ENCODE results near the gene PIK3CG.
A peak's percentile ranks its signal among the peaks of the same experiment; 100 is the strongest.
"Not testable (repeated sequence)": the region's sequence is repeated elsewhere in the genome, so short reads cannot be mapped to it uniquely, and the experiment has no call there.

Gene PIK3CG

GRCh38 chr7:106938803-106939202 lies 73.7 kb downstream of the PIK3CG start:
- no peak for DNase-seq
- no peak for TF ChIP-seq CTCF (IDR thresholded peaks at IDR 0.05; ENCODE audit: low read depth, low read length)
- Histone ChIP-seq H3K36me3 (no peaks in the 10 kb centered on the region), H3K4me1 (peaks cover 9% of the 10 kb centered on the region), H3K9me3 (no peaks in the 10 kb centered on the region), H3K4me3 (ENCODE audit: low read depth, low read length) (0 out of 2 replicates have a peak overlapping the region, but pooled peaks have one; percentile 14), H3K27me3 (no peaks in the 10 kb centered on the region)

DNA sequence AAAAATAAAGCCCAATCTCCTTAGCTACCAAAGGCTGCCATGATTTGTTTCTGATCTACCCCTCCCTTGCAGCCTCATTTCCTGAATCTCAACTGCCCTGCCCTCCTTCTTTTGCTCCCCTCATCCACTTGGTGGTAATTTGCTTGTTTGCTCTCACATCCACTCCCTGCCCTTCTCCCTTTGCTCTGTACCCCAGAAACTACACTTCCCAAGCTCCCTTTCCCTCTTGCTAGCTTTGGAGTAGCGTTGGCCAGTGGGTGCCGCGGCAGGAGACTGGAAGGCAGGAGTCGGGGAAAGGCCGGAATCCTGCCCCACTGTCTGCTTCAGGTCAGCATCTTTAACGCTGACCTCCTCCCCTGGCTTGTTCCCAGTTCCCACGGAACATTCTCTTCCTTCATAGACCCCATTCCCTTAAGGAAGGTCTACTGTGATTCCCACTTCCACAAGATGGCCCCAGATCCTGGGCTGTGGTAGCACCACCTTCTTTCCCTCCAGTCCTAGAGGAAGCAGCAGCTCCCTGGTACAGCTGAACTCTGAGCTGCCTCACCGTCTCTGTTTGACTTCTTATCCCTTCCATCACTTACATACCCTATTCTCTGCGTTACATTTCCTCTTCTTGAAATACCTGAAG lies 79.1 kb downstream of the PIK3CG start:
- Histone ChIP-seq H3K36me3 (no peaks in the 10 kb centered on the region), H3K4me1 (peaks cover 5% of the 10 kb centered on the region), H3K27me3 (no peaks in the 10 kb centered on the region), H3K4me3 (ENCODE audit: low read depth, low read length) (no peak overlapping the region), H3K9me3 (no peaks in the 10 kb centered on the region)
- no peak for TF ChIP-seq CTCF (IDR thresholded peaks at IDR 0.05; ENCODE audit: low read depth, low read length)
- no peak for DNase-seq

DNA sequence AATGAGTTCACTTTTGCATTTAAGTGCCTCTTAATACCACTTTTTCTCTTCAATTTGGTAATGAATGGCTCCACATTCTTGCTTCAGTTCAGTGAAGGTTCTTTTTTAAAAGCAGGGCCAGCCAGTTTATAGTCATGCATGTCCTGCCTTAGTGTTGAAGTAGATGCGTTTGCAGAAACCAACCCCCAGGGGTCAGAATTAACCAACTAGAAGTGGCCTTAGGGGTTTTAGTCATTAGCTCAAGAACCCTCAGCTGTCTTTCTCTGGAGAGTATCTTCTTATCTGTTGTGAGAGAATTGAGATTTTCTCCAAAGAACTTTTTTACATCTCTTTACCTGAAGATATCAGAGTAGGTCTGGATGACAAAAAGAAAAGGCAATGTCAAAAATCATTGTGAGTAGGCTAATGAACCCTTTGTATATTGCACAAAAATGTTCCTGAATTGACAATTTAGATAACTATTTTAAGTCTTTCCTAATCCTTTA lies 82.2 kb downstream of the PIK3CG start:
- no peaks in the 10 kb centered on the region for H3K4me1 ChIP-seq
- DNase-seq = peak; percentile 67
- no peaks in the 10 kb centered on the region for H3K9me3 ChIP-seq
- no peak overlapping the region for H3K4me3 ChIP-seq (ENCODE audit: low read depth, low read length)
- H3K36me3 ChIP-seq = no peaks in the 10 kb centered on the region
- H3K27me3 ChIP-seq = no peaks in the 10 kb centered on the region
- TF ChIP-seq CTCF (IDR thresholded peaks at IDR 0.05; ENCODE audit: low read depth, low read length) = peak; percentile 87

- DNase-seq = no peak
- no peak for TF ChIP-seq CTCF (IDR thresholded peaks at IDR 0.05; ENCODE audit: low read depth, low read length)
- Histone ChIP-seq H3K36me3 (no peaks in the 10 kb centered on the region), H3K27me3 (no peaks in the 10 kb centered on the region), H3K4me1 (no peaks in the 10 kb centered on the region), H3K9me3 (no peaks in the 10 kb centered on the region; the same call in 1 of the 2 replicates), H3K4me3 (ENCODE audit: low read depth, low read length) (no peak overlapping the region)
These were observed 87.0 kb downstream of the PIK3CG start for GRCh38 chr7:106952001-106952657.

DNA sequence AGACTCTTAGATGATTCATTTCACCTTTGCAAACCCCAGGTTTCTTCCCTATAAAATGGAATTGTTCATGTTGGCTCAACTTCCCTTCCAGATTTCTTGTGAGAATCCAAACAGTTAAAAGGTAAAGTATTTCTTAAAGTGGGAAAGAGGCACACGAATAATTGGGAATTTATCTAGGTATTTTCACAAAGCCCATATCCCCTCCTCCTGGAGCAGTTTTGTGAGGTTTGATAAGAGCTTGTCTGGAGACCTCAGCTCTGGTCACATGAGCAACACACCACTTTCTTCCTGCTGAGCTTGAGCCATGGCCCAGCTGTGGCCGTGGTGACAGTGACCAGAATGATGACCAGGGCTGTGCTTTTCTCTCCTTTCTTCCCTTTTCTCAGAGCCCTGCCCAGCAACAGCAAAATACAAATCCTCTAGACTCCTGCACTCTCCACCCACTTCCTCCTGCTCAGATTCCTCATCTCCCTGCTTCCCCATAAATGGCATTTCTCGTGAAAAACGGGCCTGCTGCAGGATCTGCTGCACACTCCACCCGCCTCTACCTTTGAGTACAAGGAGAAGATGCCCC lies 87.7 kb downstream of the PIK3CG start:
- Histone ChIP-seq H3K9me3 (no peaks in the 10 kb centered on the region; the same call in 1 of the 2 replicates), H3K36me3 (no peaks in the 10 kb centered on the region), H3K27me3 (no peaks in the 10 kb centered on the region), H3K4me3 (ENCODE audit: low read depth, low read length) (no peak overlapping the region), H3K4me1 (no peaks in the 10 kb centered on the region)
- no peak for TF ChIP-seq CTCF (IDR thresholded peaks at IDR 0.05; ENCODE audit: low read depth, low read length)
- DNase-seq = no peak

- Histone ChIP-seq H3K9me3 (no peaks in the 10 kb centered on the region; the same call in 1 of the 2 replicates), H3K27me3 (no peaks in the 10 kb centered on the region), H3K4me1 (no peaks in the 10 kb centered on the region), H3K36me3 (no peaks in the 10 kb centered on the region), H3K4me3 (ENCODE audit: low read depth, low read length) (no peak overlapping the region)
- no peak for DNase-seq
- no peak for TF ChIP-seq CTCF (IDR thresholded peaks at IDR 0.05; ENCODE audit: low read depth, low read length)
These were observed 89.8 kb downstream of the PIK3CG start for GRCh38 chr7:106954840-106955239.

- H3K27me3 ChIP-seq; H3K4me1 ChIP-seq; DNase-seq; H3K36me3 ChIP-seq; H3K9me3 ChIP-seq; H3K4me3 ChIP-seq (ENCODE audit: low read depth, low read length): not testable (repeated sequence)
These were observed 90.8 kb downstream of the PIK3CG start for GRCh38 chr7:106955857-106956256.
